GM19468 (cell line): ENCODE measurements around the gene SHC3.
"Not testable (repeated sequence)": the region's sequence is repeated elsewhere in the genome, so short reads cannot be mapped to it uniquely, and the experiment has no call there.

Source experiments
- ATAC-seq: cut with Tn5 transposase; IDR thresholded peaks from one replicate; pipeline ENCODE4 v1.9.1; 2021; ENCODE audit warnings: mild to moderate bottlenecking, moderate library complexity, moderate number of reproducible peaks; ENCODE audit not compliant: unreplicated experiment; ENCODE audit errors: extremely low read depth

SHC3 gene, protein sequence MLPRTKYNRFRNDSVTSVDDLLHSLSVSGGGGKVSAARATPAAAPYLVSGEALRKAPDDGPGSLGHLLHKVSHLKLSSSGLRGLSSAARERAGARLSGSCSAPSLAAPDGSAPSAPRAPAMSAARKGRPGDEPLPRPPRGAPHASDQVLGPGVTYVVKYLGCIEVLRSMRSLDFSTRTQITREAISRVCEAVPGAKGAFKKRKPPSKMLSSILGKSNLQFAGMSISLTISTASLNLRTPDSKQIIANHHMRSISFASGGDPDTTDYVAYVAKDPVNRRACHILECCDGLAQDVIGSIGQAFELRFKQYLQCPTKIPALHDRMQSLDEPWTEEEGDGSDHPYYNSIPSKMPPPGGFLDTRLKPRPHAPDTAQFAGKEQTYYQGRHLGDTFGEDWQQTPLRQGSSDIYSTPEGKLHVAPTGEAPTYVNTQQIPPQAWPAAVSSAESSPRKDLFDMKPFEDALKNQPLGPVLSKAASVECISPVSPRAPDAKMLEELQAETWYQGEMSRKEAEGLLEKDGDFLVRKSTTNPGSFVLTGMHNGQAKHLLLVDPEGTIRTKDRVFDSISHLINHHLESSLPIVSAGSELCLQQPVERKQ

DNA sequence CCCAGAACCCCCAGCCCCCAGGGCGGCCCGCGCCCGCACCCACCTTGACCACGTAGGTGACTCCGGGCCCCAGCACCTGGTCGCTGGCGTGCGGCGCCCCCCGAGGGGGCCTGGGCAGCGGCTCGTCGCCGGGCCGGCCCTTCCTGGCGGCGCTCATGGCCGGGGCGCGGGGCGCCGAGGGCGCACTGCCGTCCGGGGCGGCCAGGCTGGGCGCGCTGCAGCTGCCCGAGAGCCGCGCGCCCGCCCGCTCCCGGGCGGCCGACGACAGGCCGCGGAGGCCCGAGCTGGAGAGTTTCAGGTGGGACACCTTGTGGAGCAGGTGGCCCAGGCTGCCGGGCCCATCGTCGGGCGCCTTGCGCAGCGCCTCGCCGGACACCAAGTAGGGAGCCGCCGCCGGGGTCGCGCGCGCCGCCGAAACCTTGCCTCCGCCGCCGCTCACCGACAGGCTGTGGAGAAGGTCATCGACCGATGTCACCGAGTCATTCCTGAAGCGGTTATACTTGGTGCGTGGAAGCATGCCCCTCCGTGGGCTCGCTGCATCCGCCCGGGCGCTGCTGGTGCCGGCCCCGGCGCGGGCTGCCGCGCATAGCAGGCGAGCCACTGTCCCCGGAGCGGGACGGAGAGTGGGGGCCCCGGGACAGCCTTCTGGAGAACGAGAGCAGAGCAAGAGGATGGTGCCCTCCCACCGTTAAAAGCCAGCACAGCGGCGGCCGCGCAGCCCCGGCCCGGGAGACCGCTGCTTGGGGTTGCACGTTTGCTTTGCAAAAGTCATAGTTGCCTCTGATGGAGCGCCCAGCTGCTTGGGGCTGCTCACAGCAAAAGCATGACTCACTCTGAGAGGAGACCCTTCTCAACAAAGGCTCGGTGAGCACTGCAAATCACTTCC is at the start of gene SHC3:
Gene SHC3 (minus strand): TSS at position 875 of the 886 bp plus-strand sequence. CDS start 358 bp downstream, at position 517.
- no peak for ATAC-seq

DNA sequence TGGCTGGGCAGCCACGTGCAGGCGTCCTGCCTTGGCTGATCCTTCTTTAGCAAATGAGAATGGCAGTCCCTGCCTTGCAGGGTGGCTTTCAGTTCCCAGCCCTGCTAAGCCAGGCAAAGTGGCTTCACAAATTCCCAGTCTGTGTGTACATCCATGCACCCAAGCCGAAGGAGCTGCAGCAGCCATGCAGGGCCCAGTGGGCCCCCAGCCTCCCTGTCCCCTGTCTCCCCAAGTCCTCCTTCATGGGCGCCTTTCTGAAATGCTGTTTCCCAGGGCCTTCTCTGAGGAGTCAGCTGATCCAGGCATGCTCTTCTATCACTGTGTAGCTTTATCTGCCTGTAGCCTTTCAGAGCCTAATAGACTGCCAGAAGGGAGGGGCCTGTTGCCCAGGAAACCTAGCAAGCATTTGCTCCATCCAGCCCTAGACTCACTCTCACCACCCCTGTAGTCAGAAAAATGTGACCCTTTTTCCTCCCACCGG is 47.4 kb upstream of the SHC3 start:
- ATAC-seq = no peak

DNA sequence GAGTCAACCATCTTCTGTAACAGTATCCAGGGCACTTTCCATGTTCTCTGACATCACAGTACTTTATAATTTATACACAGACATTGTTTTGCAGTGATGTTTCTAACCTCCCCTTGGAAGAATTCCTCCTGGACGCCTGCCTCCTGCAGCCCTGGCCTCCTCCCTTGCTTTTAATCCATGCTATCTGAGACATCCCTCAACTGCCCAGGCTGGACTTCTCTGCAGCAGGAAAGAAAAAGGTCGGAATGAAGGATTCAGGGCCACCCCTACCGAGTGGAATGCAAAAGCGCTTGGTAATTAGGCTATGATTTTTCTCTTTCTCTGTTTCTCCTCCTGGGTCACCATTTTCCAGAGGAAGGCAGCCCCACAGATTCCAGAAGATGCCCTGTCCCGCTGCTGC is 47.0 kb upstream of the SHC3 start:
- ATAC-seq = no peak

DNA sequence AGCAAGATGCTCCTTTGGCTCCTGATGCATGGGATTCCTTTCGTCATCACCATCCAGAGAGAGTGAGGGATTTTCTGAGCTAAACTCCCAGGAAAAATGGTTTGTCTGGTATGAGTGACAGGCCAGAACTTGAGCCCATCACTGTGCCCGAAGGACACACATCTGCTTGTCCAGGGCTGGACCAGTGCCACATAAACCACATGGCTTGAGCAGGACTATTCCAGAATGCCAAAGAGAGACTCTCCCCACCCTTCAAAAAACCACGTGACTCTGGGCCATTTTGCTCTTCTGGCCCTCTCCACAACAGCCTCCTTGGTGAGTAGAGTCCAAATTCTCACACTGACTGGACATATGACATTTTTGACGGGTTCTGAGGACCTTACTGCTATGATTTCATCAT is 46.4 kb upstream of the SHC3 start:
- no peak for ATAC-seq

DNA sequence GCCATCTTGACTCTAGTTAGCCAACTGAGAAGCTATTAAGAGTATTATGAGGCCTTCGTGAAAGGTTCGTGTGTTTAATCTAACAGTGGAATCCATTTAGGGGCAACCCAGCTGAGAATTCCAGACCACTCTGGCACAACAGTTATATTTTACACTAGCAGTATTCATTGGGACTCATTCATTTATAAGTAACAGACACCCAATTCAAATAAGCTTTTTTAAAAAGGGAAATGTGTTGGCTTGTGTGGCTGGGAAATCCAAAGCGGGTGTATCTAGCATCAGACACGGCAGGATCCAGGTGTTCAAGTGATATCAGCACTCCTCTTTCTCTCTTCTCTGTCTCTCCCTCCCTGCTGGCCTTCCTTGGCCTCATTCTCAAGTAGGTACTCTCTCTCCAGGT is 46.0 kb upstream of the SHC3 start:
- ATAC-seq = no peak

DNA sequence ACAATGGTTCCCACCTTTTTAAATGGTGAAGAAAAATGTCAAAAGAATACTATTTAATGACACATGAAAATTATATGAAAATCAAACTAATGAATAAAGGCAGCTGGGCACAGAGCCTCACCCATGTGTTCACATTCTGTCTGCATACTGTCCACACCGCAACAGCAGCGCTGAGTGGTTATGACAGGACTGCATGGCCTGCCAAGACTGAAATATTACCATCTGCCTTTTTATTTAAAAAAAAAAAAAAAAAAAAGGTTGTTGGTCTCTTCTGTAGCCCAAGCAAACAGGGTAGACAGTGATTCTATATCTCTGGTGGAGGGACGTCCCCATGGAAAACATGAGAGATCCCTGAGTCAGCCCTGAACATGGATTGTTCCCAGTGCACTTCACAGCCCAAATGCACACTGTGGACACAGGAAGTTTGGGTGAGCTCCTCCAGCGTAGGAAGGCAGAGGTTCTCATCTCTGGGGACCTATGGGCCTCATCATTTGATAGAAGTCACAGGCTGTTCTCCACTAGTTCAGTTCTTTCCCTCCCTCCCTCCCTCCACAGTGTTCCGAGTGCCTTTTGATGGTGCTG is 44.9 kb upstream of the SHC3 start:
- no peak for ATAC-seq

DNA sequence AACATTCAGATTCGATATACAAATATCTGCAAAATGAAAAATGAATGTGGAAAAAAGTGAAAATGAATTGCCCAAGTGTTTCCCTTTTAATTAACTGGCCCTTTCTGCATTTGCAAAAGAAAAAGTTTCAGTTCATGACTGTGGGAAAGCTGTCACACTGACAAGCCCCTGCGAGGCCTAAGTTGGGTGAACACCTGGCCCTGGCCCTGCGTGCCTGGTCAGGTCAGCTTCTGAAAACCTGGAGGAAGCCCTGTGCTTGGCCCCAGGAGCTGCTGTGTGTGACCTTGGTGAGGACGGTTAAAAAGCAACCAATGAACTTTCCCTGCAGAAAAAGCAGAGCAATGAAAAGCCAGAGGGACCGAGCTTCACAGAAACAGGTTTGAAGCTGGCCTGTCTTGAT is 41.0 kb upstream of the SHC3 start:
- ATAC-seq = no peak

DNA sequence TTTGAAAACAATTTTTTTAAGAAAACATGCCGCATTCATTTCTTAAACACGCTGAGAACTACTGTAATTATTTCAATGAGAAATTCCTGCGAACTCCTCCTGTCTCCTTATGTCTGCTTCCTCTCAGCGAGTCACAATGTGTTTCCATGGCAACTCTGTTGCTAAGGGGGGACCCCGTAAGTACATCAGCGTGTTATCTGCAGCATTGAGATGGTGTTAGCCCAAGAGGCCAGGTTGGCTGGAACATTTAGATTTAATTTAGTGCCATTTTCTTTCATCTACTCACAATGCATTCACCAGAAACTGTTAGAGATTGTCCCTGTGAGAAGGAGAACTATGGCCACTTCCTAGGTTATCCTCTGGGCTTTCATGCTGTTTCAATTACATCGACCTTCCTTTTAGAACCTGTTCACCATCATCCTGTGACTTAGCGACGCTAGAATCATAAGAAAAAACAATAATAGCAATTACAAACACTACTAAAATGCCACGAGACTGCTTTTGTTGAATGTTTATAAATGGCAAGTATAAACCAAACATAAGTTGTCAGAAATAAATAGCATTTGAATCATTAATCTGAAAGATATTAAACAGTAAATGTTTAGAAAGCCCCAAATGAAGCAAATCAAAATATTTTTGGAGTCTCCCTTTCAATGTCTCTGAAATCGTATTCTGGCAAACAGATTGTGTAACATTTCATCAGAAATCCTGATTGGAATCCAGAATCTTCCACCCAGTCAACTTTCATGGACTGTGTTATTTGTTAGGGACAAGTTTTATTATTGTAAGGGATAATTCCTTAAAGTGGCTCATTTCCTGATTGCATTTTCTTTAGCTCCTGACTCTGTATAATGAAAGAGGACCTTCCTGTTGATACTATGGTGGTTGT is 39.7 kb upstream of the SHC3 start:
- no peak for ATAC-seq

DNA sequence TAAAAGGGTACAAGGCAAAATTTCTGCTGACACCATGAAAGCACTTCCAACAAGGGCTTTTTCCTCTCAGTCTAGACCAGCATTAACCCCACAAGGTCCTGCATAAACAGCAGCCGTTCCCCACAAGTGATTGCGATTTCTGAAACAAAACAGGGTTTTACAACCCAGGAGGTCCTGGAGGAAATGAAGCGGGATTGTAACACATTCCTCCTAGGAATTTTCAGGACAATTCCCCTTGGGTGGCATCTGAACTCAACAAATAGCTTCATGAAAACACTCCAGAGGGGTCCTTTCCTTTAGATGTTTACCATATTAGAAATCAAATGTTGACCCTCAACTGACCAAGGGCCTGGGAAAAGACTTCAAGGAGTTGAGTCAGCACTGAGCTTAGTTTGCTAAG is 36.7 kb upstream of the SHC3 start:
- ATAC-seq = no peak

DNA sequence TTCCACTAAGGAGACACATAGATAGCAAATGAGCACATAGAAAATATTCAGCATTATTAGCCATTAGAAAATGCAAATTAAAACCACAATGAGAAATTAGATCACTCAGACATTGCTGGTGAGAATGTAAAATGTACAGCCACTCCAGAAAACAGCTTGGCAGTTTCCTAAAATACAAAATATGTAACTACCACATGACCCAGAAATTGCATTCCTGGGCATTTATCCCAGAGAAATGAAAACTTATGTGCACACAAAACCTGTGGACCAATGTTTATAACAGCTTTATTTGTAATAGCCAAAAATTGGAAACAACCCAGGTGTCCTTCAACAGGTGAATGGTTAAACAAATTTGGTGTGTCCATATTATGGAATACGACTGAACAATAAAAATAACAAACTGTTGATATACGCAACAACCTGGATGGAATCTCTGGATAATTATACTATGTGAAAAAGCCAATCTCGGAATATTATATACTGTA is 34.8 kb upstream of the SHC3 start:
- ATAC-seq = no peak

DNA sequence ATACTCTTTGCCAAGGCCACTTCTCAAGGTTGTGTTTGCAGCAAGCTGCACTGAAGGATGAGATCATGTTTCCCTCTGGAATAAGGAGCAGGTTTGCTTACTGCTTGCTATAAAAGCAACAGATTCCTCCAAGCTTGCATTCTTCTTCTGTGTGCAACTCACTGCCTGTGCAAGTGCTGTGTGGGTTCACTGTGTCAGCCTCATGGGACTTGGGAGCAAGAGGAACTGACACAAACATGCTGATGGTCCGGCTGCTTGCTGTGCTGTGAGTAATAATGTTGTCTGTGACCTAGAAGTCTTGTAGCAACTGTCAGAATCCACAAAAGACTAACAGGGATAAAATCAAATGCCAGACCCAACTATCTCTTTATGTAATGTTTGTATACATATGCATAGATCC is 33.6 kb upstream of the SHC3 start:
- no peak for ATAC-seq

DNA sequence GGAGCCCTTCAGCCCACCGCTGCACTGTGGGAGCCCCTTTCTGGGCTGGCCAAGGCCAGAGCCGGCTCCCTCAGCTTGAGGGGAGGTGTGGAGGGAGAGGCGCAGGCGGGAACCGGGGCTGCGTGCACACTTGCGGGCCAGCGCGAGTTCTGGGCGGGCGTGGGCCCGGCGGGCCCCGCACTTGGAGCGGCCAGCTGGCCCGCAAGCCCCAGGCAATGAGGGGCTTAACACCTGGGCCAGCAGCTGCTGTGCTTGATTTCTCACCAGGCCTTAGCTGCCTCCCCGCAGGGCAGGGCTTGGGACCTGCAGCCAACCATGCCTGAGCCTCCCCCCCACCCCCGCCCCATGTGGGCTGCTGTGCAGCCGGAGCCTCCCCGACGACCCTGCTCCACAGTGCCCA is 30.7 kb upstream of the SHC3 start:
- not testable (repeated sequence) for ATAC-seq

DNA sequence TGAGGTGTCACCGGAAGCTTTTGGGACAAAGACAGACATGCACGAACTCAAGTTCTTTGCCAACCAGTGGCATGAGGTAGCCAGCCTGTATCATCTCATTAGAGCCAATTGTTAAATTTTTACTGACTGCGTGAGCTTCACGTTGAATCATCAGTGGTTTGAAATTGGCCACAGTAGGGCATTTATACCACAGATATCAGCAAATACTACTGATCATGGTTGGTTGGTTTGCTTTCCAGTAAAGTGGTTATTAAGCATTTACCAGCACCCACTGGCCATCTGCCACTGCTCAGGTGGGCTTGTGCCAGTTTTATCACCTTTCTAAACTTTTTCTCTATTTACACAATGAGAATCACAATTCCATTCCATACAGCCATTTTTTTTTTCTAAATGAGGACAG is 28.4 kb upstream of the SHC3 start:
- ATAC-seq = no peak

DNA sequence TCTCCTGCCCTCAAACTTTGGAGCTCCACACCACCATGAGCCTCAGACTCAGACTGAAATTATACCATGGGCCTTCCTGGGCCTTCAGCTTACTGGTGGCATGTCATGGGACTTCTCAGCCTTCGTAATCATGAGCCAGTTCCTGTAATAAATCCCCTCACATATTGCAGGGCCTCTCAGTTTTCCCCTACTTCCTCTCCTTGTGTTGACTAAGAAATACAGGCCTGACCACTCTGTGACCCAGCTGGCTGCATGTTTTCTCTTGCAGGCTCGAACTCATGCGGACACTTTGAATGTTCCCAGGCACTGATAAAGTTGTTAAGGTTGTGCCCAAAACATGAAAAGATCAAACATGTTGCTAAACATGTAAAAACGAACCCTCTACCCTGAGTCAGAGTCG is 26.2 kb upstream of the SHC3 start:
- no peak for ATAC-seq

DNA sequence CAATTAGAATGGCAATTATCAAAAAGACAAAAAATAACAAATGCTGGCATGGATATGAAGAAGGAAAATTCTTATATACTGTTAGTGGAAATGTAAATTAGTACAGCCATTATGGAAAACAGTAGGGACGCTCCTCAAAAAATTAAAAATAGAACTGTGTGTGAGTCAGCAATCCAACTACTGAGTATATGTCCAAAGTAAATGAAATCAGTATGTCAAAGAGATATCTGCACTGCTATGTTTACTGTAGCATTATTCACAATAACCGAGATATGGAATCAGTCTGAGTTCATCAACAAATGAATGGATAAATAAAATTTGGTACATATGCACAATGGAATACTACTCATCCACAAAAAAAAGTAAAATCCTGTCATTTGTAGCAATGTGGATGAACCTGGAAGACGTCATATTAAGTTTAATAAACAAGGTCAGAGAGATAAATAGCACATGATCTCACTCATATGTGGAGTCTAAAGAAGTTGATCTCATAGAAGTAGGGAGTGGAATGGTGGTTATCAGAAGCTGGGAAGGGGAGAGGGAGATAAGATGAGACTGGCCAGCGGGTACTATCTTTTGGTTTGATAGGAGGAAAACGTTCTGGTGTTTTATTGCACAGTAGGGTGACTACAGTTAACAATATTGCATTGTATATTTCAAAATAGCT is 16.6 kb upstream of the SHC3 start:
- ATAC-seq = no peak

DNA sequence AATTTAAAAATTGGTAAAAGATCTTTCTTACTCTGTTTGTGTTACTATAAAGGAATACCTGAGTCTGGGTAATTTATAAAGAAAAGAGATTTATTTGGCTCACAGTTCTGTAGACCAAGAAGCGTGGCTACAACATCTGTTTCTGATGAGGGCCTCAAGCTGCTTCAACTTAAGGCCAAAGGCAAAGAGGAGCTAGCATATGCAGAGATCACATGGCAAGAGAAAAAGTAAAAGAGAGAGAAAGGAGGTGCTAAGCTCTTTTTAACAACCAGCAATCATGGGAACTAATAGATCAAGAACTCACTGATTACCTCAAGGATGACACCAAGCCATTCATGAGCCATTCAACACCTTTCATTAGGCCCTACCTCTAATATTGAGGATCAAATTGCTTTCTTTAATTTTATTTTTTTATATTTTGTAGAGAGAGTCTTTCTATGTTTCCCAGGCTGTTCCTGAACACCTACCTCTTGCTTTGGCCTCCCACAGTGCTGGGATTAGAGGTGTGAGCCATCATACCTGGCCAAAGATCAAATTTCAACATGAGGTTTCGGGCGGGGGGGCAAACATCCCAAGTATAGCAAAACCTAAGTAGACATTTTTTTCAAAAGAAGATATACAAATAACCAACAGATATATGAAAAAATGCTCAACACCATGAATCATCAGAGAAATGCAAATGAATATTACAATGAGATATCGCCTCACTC is 16.0 kb upstream of the SHC3 start:
- ATAC-seq = no peak

DNA sequence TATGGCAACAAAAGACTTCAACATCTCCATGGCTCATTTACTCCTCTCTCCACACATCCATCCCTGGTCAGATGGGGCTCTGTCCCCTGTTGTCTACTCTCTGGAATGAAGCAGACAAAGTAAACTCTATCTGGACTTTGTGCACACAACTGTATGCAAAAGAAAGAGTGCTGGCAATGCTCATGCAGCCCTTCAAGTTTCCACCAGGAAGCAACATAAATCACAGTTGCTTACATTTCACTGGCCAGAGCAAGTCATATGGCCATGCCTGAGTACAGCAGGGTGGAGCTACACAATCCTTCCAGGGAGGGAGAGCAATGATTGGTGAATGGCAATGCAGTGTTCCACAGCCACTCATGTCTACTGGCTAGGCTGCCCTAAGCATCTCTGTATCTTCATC is 12.4 kb upstream of the SHC3 start:
- no peak for ATAC-seq

DNA sequence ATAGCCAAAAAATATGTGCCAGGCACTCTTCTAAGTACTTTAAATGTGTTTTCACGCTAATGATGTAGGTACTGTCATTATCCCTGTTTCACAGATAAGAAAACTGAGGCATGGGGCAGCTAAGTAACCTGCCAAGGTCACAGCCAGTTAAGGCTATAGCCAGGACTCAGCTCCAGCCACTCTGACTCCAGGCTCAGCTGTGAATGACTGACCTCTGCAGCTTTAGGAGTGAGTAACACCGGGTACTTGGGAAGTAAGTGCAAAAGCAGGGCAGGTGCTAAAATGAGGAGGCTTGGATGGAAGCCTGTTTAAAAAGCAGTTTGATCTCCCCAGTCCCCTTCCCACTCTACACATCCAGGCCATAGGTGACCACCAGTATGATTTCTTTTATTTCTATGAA is 10.6 kb upstream of the SHC3 start:
- ATAC-seq = no peak
